HG03558 (cell line): Measurements from ENCODE around the gene MYO15A.

Experiments
- ATAC-seq: cut with Tn5 transposase; IDR thresholded peaks from one replicate; pipeline ENCODE4 v1.9.1; 2021; ENCODE audit warnings: moderate number of reproducible peaks; ENCODE audit not compliant: unreplicated experiment; ENCODE audit errors: extremely low read depth

The MYO15A gene

DNA sequence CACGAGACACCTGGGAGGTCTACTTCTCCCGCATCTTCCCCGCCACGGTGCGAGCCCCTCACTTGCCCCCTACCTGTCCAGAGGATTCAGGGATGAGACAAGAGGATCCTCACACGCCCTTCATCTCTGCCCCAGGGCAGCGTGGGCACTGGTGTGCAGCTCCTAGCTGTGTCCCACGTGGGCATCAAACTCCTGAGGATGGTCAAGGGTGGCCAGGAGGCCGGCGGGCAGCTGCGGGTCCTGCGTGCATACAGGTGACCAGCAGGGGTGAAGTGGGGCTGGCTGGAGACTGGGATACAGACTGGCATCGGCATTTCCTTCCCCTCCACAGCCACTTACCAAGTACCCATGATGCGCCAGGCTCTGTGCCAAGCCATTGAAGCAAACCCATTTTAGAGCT, 46.6 kb downstream of the MYO15A start:
- ATAC-seq = no peak

DNA sequence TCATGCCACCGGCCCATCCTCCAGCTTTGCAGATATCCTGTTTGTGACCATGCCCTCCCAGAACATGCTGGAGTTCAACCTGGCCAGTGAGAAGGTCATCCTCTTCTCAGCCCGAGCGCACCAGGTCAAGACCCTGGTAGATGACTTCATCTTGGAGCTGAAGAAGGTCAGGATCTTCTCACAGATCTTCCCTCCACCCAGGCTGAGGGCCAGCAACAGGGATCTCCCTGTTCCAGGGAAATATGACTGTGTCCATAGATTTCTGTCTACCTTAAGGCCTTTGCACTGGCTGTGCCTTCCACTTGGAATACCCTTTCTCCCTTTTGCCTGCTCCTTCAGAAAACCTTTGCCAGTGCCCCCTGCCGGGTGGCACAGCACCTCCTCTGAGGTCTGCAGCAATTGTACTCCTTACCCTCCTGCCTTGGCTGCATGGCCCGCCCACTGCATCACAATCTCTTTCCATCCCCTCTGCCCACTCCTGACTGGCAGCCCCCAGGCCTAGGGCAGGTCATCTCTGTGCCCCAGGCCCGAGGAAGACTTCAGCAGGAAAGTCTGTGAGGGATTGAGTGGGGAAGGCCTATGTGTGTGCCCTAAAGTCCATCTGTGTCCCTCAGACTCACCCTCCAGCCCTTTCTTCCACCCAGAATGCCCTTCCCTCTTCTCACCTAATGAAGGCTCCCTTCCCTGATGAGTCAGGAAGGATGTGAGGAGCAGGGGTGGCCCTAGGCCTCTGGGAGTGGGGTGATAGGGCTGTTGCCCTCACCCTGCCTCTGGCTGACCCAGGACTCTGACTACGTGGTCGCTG, 47.8 kb downstream of the MYO15A start:
- no peak for ATAC-seq

DNA sequence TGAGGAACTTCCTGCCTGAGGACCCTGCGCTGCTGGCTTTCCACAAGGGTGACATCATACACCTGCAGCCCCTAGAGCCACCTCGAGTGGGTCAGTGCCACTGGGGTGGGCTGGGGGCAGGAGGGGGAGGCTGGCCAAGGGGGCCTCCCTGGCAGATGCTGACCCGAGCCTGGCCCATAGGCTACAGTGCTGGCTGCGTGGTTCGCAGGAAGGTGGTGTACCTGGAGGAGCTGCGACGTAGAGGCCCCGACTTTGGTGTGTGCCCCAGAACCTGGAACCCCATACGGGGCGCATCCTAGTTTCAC, 48.4 kb downstream of the MYO15A start:
- no peak for ATAC-seq

DNA sequence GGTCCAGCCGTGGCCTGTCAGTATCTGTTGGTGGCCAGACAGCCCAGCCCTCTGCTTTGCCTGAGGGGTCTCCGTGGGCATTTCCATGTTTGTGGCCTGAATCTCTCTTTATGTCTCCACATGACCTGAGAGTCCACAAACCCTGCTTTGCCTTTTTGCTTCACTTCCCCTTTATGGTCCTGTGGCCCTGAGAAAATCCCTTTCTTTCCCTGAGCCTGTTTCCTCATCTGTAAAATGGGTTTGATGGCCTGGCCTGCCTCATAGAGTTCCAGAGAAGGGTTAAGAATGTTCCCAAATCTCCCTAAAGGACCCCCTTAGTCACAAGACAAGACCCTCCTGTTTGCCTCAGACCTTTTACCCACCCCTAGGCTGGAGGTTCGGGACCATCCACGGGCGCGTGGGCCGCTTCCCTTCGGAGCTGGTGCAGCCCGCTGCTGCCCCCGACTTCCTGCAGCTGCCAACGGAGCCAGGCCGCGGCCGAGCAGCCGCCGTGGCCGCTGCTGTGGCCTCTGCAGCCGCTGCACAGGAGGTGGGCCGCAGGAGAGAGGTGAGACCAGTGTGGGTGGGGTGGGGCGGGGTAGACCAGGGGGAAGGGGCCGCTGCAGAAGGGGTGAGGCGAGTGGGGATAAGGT, 48.9 kb downstream of the MYO15A start:
- no peak for ATAC-seq

DNA sequence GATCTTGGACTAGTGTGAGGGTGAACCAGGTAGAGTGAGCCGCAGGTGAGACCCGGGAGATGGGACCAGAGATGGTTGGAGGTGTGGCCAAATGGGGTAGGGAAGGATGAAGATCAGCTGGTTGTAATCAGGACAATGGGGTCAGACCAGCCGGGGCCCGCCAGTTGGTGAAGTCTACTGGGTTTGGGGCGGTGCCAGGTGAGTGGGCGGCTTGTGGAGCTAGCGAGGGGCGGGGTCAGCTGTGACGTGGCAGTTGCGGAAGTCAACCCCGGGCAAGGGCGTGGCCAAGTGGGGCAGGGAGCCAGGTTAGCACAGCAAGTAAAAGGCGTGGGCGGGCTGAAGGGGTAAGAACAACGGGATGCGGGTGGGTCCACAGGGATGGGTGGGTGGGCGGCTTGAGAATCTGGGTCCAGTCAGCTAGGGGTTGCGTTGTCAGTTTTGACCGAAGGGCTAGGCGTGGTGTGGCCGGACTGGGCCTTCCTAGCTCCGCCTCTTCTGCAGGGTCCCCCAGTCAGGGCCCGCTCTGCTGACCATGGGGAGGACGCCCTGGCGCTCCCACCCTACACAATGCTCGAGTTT, 49.6 kb downstream of the MYO15A start:
- no peak for ATAC-seq

DNA sequence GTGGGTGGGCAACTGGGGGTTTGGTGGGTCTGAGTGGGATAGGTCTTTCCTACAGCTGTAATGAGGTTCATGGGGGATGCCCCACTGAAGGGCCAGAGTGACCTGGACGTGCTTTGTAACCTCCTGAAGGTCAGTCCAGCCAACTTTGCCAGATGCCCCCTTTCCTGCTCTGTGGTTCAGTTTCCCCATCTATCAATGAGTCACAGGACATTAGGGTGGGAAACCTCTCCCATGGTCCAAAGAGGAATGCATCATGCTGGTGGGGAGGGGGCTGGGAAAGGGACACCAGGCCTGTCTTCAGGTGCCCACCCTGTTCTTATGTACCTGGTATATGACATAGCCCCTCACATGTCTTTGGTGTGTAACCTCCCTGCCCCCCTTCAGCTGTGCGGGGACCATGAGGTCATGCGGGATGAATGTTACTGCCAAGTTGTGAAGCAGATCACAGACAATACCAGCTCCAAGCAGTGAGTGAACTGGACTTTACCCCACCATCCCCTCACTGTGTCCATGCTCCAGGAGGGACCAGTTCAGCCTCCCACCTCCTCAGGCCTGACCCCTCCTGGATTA, 51.1 kb downstream of the MYO15A start:
- ATAC-seq = no peak

DNA sequence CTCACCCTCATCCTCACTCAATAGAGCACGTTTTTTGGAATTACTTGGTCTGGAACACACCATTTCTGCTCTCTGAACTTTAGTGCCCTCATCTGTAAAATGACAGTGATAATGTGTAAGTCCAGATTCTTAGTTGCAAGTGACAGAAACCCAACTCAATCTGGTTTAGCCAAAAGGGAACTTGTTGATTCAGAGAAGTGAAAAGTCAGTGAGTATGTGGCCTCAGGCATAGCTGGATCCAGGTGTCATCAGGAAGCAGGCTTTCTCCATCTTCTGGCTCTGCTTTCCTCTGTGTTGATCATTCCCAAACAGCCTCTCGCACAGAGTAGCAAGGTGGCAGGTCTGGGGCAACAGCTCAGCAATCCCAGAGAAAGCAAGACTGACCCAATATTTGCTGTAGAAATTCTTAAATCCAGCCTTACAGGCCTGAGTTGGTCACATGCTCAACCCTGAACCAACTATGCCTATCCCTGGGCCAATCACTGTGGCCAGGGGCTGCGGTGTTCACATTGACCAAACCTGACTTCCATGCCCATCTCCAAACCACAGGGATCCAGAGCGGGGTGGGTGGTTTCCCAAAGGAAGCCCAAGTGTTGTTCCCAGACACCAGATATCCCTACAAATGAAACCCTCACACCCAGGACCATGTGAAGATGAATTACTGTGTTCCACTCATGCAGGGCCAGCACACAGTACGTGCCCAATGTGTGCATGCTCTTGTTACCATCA, 51.7 kb downstream of the MYO15A start:
- no peak for ATAC-seq

DNA sequence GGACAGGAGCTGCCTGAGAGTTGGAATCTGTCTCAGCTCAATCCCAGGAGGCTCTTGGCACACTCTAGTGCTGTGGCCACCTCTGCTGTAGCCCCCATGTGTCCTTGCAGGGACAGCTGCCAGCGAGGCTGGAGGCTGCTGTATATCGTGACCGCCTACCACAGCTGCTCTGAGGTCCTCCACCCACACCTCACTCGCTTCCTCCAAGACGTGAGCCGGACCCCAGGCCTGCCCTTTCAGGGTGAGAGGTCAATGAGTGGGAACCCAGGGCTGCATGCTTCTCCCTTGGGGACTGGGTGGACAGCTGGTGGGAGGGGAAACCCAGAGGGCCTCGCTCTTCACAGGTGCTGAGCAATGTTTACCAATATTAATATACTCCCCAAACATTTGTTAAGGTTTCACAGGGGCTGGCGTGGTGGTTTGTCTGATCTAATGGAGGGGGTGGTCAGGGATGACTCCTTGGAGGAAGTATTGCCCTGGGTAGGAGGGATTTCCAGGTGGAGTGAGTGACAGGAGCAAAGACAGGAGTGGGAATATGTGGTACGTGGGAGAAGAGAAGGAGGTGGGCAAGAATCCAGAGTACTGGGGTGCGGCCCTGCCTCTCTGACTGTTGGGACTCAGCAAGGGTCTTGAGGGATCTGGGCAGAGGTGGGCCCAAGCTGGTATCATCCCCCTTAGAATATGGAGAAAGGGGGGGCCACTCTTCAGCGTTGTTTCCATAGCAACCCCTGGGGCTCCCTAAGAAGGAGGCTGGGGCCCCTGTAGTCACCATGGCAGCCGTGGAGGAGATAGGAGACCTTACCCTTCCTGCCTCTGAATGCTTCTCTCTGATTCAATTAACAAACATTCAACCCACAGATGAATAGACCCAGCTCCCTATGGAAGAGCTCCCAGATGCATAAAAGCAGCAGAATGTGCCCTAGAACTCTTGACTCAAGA, 52.9 kb downstream of the MYO15A start:
- ATAC-seq = no peak

DNA sequence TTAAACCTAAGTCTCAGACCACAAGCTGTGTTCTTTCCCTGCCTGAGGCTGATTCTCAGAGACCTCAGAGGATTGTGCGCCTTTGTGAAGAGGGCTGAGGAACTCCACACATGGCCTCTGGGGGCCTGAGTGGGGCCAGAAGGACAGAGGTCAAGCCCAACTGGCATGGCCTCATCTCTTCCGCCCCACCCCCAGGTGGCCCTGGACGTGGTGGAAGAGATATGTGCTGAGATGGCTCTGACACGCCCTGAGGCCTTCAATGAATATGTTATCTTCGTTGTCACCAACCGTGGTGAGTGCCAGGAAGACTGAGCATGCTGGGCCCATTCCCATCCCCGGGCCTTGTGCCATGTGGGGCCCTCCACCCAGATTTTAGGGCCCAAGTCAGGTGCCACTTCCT, 55.0 kb downstream of the MYO15A start:
- no peak for ATAC-seq

DNA sequence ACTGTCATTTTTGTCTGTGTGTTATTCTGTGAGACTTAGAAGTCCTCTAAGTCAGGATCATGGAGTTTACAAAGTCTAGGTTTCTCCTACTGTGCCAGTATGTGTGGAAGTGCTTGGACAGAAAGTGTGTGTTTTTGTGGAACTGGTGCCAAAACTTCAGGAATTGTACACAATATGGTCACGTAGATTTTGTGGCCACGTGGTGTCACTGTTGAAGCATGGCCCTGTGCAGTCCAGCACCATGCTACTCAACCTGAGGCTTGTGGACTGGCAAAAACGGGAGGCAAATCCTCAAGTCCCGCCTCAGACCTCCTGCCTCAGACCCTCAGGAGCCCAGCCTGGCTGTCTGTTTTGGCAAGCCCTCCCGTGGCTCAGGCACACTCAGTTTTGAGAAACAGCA, 58.3 kb downstream of the MYO15A start:
- ATAC-seq = no peak

DNA sequence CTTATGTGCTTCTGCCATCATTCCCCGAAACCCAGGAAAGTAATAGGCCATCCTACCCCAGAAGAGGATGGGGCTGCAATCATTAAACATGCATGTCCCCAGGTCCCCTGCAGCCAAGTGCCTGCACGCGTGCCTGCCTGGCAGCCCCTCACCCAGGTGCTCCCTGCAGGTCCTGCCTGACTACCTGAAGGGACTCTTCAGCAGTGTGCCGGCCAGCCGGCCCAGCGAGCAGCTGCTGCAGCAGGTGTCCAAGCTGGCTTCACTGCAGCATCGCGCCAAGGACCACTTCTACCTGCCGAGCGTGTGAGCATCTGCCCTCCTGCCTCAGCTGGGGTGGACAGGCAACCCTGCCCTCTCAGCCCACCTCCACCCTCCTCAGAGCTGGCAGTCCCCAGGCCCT, 58.9 kb downstream of the MYO15A start:
- no peak for ATAC-seq

DNA sequence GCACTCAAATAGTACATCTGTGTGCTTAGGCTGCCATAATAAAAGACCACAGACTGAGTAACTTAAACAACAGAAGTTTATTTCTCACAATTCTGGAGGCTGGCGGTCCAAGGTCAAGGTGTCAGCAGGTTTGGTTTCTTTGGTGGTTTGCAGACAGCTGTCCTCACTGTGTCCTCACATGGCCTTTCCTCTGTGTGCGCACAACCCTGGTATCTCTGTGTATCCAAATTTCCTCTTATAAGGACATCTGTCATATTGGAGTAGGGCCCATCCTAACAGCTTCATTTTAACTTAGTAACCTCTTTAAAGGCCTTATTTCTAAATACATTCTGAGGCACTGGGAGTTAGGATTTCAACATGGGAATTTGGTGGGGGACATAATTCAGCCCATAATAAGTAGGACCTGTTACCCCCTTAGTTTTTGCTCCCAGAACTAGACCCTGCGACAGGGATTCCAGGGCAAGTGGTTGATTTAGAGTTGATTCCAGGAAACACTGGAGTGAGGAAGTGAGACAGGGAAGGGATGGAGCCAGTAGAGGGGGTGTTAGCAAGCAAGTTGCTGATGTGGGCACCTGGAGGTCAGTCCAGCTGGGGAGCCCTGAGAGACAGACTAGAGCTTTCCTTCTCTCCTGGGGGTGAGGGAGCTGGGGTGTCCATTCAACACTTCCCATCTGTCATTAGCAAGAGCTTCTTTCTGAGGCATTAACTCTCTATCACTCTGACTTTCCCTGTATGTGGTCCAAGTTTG, 64.1 kb downstream of the MYO15A start:
- ATAC-seq = no peak

DNA sequence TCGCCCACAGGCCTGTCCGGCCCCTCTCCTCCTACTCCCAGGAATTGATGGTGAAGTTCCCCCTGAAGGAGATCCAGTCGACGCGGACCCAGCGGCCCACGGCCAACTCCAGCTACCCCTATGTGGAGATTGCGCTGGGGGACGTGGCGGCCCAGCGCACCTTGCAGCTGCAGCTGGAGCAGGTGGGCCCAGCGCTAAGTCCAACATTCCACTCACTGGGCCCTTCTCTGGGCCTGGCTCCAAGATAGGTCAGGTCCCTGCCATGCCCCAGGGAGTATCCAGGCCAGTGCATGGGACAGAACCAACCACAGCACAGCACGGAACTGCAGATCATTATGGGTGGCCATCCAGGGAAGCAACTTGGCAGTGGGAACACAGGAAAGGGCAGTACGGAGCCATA, 65.2 kb downstream of the MYO15A start:
- no peak for ATAC-seq

DNA sequence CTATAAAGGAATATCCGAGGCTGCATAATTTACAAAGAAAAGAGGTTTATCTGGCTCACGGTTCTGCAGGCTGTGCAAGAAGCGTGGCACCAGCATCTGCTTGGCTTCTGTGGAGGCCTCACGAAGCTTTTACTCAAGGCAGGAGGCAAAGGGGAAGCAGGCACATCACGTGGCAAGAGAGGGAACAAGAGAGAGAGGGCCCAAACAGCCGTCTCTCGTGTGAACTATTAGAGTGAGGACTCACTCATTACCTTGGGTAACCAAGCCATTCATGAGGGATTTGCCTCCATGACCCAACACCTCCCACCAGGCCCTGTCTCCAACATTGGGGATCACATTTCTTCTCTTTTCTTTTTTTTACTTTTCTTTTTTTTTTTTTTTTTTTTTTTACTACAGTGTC, 67.6 kb downstream of the MYO15A start:
- ATAC-seq = no peak

DNA sequence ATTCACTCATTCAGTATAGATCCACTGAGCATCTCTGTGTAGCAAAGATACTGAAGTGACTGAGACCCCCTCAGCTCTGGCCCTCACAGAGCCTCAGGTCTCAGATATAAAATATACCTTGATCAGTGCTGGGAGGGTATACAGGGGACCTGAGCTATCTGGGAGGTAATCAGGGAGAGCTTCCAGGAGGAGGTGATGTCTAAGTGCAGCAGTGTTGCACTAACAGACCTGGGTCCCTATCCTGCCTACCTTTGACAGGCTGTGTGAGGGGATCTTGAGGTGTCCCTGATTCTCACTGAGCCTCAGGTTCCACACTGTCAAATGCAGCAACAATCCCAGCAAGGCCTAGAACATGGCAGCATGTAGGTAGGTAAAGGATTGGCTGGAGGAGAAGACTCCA, 68.6 kb downstream of the MYO15A start:
- no peak for ATAC-seq

DNA sequence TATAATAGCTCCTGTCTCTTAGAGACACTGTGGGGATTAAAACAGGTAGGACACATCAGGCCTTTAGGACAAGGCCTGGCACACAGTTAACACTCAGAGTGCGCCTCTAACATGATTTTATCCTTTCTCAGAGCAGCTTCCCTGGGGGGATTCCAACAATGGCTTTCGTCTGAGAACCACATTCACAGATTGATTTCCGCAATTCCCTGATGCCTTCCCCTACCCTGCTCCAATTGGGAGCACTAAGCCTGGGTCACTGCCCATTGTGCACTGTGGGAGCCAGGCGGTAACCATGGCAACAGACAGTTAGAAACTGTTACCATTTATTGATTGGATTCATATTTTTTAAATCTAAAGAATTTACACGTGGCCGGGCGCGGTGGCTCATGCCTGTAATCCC, 69.2 kb downstream of the MYO15A start:
- ATAC-seq = no peak

DNA sequence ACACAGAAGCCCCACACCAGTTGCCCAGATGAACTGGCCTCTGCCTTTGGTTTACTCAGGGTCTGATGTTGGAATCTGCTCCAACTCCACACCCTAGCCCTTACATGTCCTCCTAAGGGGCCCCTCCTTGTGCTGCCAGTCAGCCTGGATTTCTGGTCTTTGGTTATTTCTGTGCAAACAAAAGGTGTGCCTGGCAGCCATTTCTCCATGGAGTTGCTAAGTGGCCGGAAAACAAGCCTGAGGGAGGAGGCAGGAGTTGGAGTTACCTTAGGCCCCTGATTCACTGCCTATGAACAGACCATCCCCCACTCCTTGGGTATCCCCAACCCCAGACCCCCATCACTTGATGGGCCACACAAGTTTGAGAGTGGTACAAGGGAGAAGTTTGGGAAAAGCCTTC, 70.6 kb downstream of the MYO15A start:
- ATAC-seq = no peak

DNA sequence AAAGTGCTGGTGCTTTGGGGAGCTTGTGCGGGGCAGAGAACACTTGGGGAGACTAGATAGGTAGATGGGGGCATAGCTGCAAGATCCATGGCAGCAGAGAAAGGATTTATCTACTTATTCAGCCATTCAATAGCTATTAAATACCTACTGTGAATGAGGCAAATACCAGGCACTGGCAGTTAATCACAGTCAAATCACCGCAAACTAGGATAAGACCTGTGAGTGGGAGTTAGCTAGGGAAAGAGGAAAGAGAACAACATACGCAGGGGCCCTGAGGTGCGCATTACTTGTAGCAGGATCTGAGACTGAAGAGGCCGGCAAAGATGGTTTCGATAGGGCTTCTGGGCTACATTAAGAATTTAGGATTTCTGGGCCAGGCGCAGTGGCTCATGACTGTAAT, 71.2 kb downstream of the MYO15A start:
- ATAC-seq = no peak

DNA sequence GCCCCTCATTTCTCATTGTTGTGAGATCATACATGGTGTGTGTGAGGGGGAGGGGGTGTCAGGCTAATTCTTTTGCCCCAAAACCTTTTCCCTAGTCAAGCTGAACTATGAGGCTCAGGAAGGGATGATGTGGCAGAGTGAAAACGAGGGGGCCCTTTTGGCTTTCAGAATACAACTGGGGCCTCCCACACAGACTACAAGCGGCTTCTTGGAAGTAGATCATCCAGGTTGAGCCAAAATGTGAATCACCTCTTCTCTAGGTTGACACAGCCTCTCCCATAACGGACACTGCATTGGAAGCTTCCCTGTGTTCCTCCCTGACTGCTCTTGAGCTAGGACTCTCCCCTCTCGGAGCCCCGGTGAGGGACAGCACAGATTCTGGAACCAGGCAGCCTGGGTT, 72.8 kb downstream of the MYO15A start:
- no peak for ATAC-seq
